Right lobe of liver (tissue), 4 donors: ENCODE results near the gene COL4A5.

ENCODE experiments used
- POLR2A ChIP-seq: fragments of 450-650 bp; IDR thresholded peaks from one replicate; pipeline ENCODE4 v1.6.1; 2017; ENCODE audit warnings: antibody characterized with exemption, mild to moderate bottlenecking
- TF ChIP-seq, protein P1 (sequence below), 4 donors: fragments of 200-600 bp in 3 of 4; fragments of 450-650 bp in 1 of 4; IDR thresholded peaks; one replicate each; pipeline versions ENCODE4 v1.5.1 to v1.8.0; 2016 to 2022; ENCODE audit warnings: antibody characterized with exemption in 4 of 4, mild to moderate bottlenecking in 2 of 4
- donor health status: DM: no; HTN: no; CAD: no.
- donor health status: DM: no; HTN: no; CAD: no.
- donor health status: DM: no; HTN: yes; CAD: no.

DNA sequence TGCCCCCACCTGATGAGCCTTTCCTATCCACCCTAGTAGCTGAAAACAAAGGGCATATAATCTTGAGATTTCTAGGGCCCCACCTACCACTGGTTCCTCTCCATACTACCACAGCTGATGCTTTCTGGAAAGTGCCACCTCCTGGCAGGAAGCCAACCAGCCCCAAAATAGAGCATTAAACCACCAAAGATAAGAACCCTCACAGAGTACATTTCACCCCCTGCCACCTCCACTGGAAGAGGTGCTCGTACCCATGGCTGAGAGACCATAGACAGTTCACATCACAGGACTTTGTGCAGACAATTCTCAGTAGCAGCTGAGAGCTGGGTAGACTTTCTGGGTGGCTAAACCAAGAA lies 202.6 kb downstream of the COL4A5 start:
- TF ChIP-seq, protein P1, sequence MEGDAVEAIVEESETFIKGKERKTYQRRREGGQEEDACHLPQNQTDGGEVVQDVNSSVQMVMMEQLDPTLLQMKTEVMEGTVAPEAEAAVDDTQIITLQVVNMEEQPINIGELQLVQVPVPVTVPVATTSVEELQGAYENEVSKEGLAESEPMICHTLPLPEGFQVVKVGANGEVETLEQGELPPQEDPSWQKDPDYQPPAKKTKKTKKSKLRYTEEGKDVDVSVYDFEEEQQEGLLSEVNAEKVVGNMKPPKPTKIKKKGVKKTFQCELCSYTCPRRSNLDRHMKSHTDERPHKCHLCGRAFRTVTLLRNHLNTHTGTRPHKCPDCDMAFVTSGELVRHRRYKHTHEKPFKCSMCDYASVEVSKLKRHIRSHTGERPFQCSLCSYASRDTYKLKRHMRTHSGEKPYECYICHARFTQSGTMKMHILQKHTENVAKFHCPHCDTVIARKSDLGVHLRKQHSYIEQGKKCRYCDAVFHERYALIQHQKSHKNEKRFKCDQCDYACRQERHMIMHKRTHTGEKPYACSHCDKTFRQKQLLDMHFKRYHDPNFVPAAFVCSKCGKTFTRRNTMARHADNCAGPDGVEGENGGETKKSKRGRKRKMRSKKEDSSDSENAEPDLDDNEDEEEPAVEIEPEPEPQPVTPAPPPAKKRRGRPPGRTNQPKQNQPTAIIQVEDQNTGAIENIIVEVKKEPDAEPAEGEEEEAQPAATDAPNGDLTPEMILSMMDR (IDR thresholded peaks at IDR 0.05): no peak
- TF ChIP-seq POLR2A: no peak
